Measurements from ENCODE around the gene EFEMP2.

Gene EFEMP2

GRCh38 chr11:65882120-65883057 lies 9.8 kb upstream of the EFEMP2 start:
- no peak overlapping the region for H3K4me3 ChIP-seq (ENCODE audit: low read depth, low read length)
- H2BK12ac ChIP-seq (ENCODE audit: low read length): no peak overlapping the region
- H3K9ac ChIP-seq (ENCODE audit: low read length): no peak overlapping the region
- H3K18ac ChIP-seq (ENCODE audit: low read length): no peak overlapping the region
- H2BK5ac ChIP-seq (ENCODE audit: low read depth, low read length, poor library complexity): no peak overlapping the region
- no peak overlapping the region for H2AK5ac ChIP-seq (ENCODE audit: low read length)
- no peak overlapping the region for H3K14ac ChIP-seq (ENCODE audit: low read length)
- no peaks in the 10 kb centered on the region for H3K79me2 ChIP-seq (ENCODE audit: control insufficient read depth, insufficient read depth, low read length, poor library complexity)
- H2BK120ac ChIP-seq (ENCODE audit: insufficient read depth, low read length, poor library complexity): no peak overlapping the region
- H4K8ac ChIP-seq (ENCODE audit: low read depth, low read length): no peak overlapping the region
- peaks cover 46 to 49% of the 10 kb centered on the region in 2 experiments for H3K36me3 ChIP-seq (ENCODE audit: control insufficient read depth in 1 of 2, insufficient read depth in 2 of 2, low read length in 2 of 2)
- DNase-seq: no peak
- H4K91ac ChIP-seq (ENCODE audit: low read depth, low read length): no peak overlapping the region
- H3K4me1 ChIP-seq (ENCODE audit: control insufficient read depth in 1 of 2, insufficient read depth in 2 of 2, low read length in 2 of 2): peaks cover 2 to 6% of the 10 kb centered on the region in 2 experiments
- no peak overlapping the region for H3K4ac ChIP-seq (ENCODE audit: low read depth, low read length)
- no peaks in the 10 kb centered on the region for H3K27me3 ChIP-seq (ENCODE audit: insufficient read depth, low read length)
- peaks cover 2% of the 10 kb centered on the region for H3K9me3 ChIP-seq (ENCODE audit: insufficient read depth, low read depth, low read length)
- H4K12ac ChIP-seq (ENCODE audit: low read depth, low read length): no peak overlapping the region
- no peak overlapping the region for H3K4me2 ChIP-seq (ENCODE audit: low read length)
- H3K27ac ChIP-seq (ENCODE audit: low read depth, low read length): no peak overlapping the region
- H3K23ac ChIP-seq (ENCODE audit: low read length): no peak overlapping the region
- no peaks in the 10 kb centered on the region for H3K79me1 ChIP-seq (ENCODE audit: low read length)
- WGBS (ENCODE audit: extremely low coverage, insufficient coverage, insufficient read length): no CpG with 5 or more reads among the region's 30 CpGs
- H2AFZ ChIP-seq (ENCODE audit: insufficient read depth, low read length, poor library complexity): no peak overlapping the region

- no peaks in the 10 kb centered on the region for H3K79me2 ChIP-seq (ENCODE audit: control insufficient read depth, insufficient read depth, low read length, poor library complexity)
- H2BK120ac ChIP-seq (ENCODE audit: insufficient read depth, low read length, poor library complexity): no peak overlapping the region
- no peaks in the 10 kb centered on the region for H3K27me3 ChIP-seq (ENCODE audit: insufficient read depth, low read length)
- no peak overlapping the region for H3K4ac ChIP-seq (ENCODE audit: low read depth, low read length)
- H2AFZ ChIP-seq (ENCODE audit: insufficient read depth, low read length, poor library complexity): no peak overlapping the region
- no peak overlapping the region for H3K27ac ChIP-seq (ENCODE audit: low read depth, low read length)
- H3K14ac ChIP-seq (ENCODE audit: low read length): no peak overlapping the region
- no peak for DNase-seq
- no CpG with 5 or more reads among the region's 7 CpGs for WGBS (ENCODE audit: extremely low coverage, insufficient coverage, insufficient read length)
- H3K18ac ChIP-seq (ENCODE audit: low read length): no peak overlapping the region
- H3K9ac ChIP-seq (ENCODE audit: low read length): no peak overlapping the region
- peaks cover 36 to 42% of the 10 kb centered on the region in 2 experiments for H3K36me3 ChIP-seq (ENCODE audit: control insufficient read depth in 1 of 2, insufficient read depth in 2 of 2, low read length in 2 of 2)
- H3K4me2 ChIP-seq (ENCODE audit: low read length): no peak overlapping the region
- no peak overlapping the region for H3K23ac ChIP-seq (ENCODE audit: low read length)
- no peak overlapping the region for H4K8ac ChIP-seq (ENCODE audit: low read depth, low read length)
- H3K4me3 ChIP-seq (ENCODE audit: low read depth, low read length): no peak overlapping the region
- no peak overlapping the region for H2BK12ac ChIP-seq (ENCODE audit: low read length)
- no peak overlapping the region for H4K91ac ChIP-seq (ENCODE audit: low read depth, low read length)
- H2AK5ac ChIP-seq (ENCODE audit: low read length): no peak overlapping the region
- peaks cover 0 to 5% of the 10 kb centered on the region in 2 experiments for H3K4me1 ChIP-seq (ENCODE audit: control insufficient read depth in 1 of 2, insufficient read depth in 2 of 2, low read length in 2 of 2)
- H3K79me1 ChIP-seq (ENCODE audit: low read length): no peaks in the 10 kb centered on the region
- H4K12ac ChIP-seq (ENCODE audit: low read depth, low read length): no peak overlapping the region
- H2BK5ac ChIP-seq (ENCODE audit: low read depth, low read length, poor library complexity): no peak overlapping the region
- peaks cover 2% of the 10 kb centered on the region for H3K9me3 ChIP-seq (ENCODE audit: insufficient read depth, low read depth, low read length)
Measured at GRCh38 chr11:65880844-65881421, 8.3 kb upstream of the EFEMP2 start.

- no peaks in the 10 kb centered on the region for H3K27me3 ChIP-seq (ENCODE audit: insufficient read depth, low read length)
- no peak overlapping the region for H2AK5ac ChIP-seq (ENCODE audit: low read length)
- peaks cover 0 to 5% of the 10 kb centered on the region in 2 experiments for H3K4me1 ChIP-seq (ENCODE audit: control insufficient read depth in 1 of 2, insufficient read depth in 2 of 2, low read length in 2 of 2)
- no peak overlapping the region for H3K23ac ChIP-seq (ENCODE audit: low read length)
- no peak overlapping the region for H2AFZ ChIP-seq (ENCODE audit: insufficient read depth, low read length, poor library complexity)
- no peak overlapping the region for H4K12ac ChIP-seq (ENCODE audit: low read depth, low read length)
- no peak for DNase-seq
- no peak overlapping the region for H3K18ac ChIP-seq (ENCODE audit: low read length)
- H2BK120ac ChIP-seq (ENCODE audit: insufficient read depth, low read length, poor library complexity): no peak overlapping the region
- no peak overlapping the region for H3K27ac ChIP-seq (ENCODE audit: low read depth, low read length)
- H2BK12ac ChIP-seq (ENCODE audit: low read length): no peak overlapping the region
- H2BK5ac ChIP-seq (ENCODE audit: low read depth, low read length, poor library complexity): no peak overlapping the region
- H3K9me3 ChIP-seq (ENCODE audit: insufficient read depth, low read depth, low read length): peaks cover 2% of the 10 kb centered on the region
- no peaks in the 10 kb centered on the region for H3K79me2 ChIP-seq (ENCODE audit: control insufficient read depth, insufficient read depth, low read length, poor library complexity)
- H3K4me2 ChIP-seq (ENCODE audit: low read length): no peak overlapping the region
- no peak overlapping the region for H4K91ac ChIP-seq (ENCODE audit: low read depth, low read length)
- H3K79me1 ChIP-seq (ENCODE audit: low read length): no peaks in the 10 kb centered on the region
- H4K8ac ChIP-seq (ENCODE audit: low read depth, low read length): no peak overlapping the region
- no peak overlapping the region for H3K4ac ChIP-seq (ENCODE audit: low read depth, low read length)
- H3K4me3 ChIP-seq (ENCODE audit: low read depth, low read length): no peak overlapping the region
- no CpG with 5 or more reads among the region's 7 CpGs for WGBS (ENCODE audit: extremely low coverage, insufficient coverage, insufficient read length)
- peaks cover 30 to 34% of the 10 kb centered on the region in 2 experiments for H3K36me3 ChIP-seq (ENCODE audit: control insufficient read depth in 1 of 2, insufficient read depth in 2 of 2, low read length in 2 of 2)
- no peak overlapping the region for H3K9ac ChIP-seq (ENCODE audit: low read length)
- H3K14ac ChIP-seq (ENCODE audit: low read length): no peak overlapping the region
Measured at GRCh38 chr11:65880027-65880426, 7.4 kb upstream of the EFEMP2 start.

- peaks cover 2% of the 10 kb centered on the region for H3K9me3 ChIP-seq (ENCODE audit: insufficient read depth, low read depth, low read length)
- H3K18ac ChIP-seq (ENCODE audit: low read length): no peak within 1 kb of the TSS
- no peak within 1 kb of the TSS for H3K4me3 ChIP-seq (ENCODE audit: low read depth, low read length)
- H2BK120ac ChIP-seq (ENCODE audit: insufficient read depth, low read length, poor library complexity): no peak within 1 kb of the TSS
- H2BK5ac ChIP-seq (ENCODE audit: low read depth, low read length, poor library complexity): no peak within 1 kb of the TSS
- peaks cover 0 to 5% of the 10 kb centered on the region in 2 experiments for H3K4me1 ChIP-seq (ENCODE audit: control insufficient read depth in 1 of 2, insufficient read depth in 2 of 2, low read length in 2 of 2)
- no peak within 1 kb of the TSS for H2AK5ac ChIP-seq (ENCODE audit: low read length)
- H3K27ac ChIP-seq (ENCODE audit: low read depth, low read length): no peak within 1 kb of the TSS
- no peaks in the 10 kb centered on the region for H3K79me2 ChIP-seq (ENCODE audit: control insufficient read depth, insufficient read depth, low read length, poor library complexity)
- no CpG with 5 or more reads among the region's 7 CpGs for WGBS (ENCODE audit: extremely low coverage, insufficient coverage, insufficient read length)
- no peak for DNase-seq
- H3K36me3 ChIP-seq (ENCODE audit: control insufficient read depth in 1 of 2, insufficient read depth in 2 of 2, low read length in 2 of 2): peaks cover 27 to 30% of the 10 kb centered on the region in 2 experiments
- no peak within 1 kb of the TSS for H3K14ac ChIP-seq (ENCODE audit: low read length)
- peak within 1 kb of the TSS; percentile 70 for H3K9ac ChIP-seq (ENCODE audit: low read length)
- no peak within 1 kb of the TSS for H2AFZ ChIP-seq (ENCODE audit: insufficient read depth, low read length, poor library complexity)
- no peak within 1 kb of the TSS for H4K8ac ChIP-seq (ENCODE audit: low read depth, low read length)
- H3K79me1 ChIP-seq (ENCODE audit: low read length): no peaks in the 10 kb centered on the region
- H2BK12ac ChIP-seq (ENCODE audit: low read length): no peak within 1 kb of the TSS
- no peaks in the 10 kb centered on the region for H3K27me3 ChIP-seq (ENCODE audit: insufficient read depth, low read length)
- no peak within 1 kb of the TSS for H4K91ac ChIP-seq (ENCODE audit: low read depth, low read length)
- no peak within 1 kb of the TSS for H4K12ac ChIP-seq (ENCODE audit: low read depth, low read length)
- no peak within 1 kb of the TSS for H3K23ac ChIP-seq (ENCODE audit: low read length)
- H3K4me2 ChIP-seq (ENCODE audit: low read length): no peak within 1 kb of the TSS
- no peak within 1 kb of the TSS for H3K4ac ChIP-seq (ENCODE audit: low read depth, low read length)
Measured at GRCh38 chr11:65879617-65880016, 7.0 kb upstream of the EFEMP2 start, which contains the start of gene CTSW. Gene CTSW, plus strand, starts transcription at chr11:65879837. Its CDS starts 18 bp downstream, at chr11:65879855.
